Tibial nerve (tissue), 4 donors: ENCODE results near the gene HBP1. TPM values are rescaled to one million over a fixed set of nuclear protein-coding genes. Genes with fewer than 3 reads are reported as not detected.

Experiments used
- DNase-seq, 2 donors: peaks; one replicate each; pipeline ENCODE4 v3.0.0-alpha.2; 2019; ENCODE audit warnings: low spot score in 2 of 2
- H3K27ac ChIP-seq, 4 donors: fragments of 200-600 bp; sonication (generic) in 3 of 4; one replicate each; pipeline ENCODE4 v1.5.1; 2017 to 2019; ENCODE audit warnings: mild to moderate bottlenecking in 1 of 4
- H3K27me3 ChIP-seq, 2 donors: fragments of 200-600 bp; sonication (generic) in 1 of 2; one replicate each; pipeline versions ENCODE4 v1.5.1 to v1.6.0; 2017 to 2019
- H3K36me3 ChIP-seq, 3 donors: fragments of 200-600 bp; sonication (generic); one replicate each; pipeline ENCODE4 v1.5.1; 2018 to 2019
- H3K4me1 ChIP-seq, 4 donors: fragments of 200-600 bp; sonication (generic) in 3 of 4; one replicate each; pipeline ENCODE4 v1.5.1; 2017 to 2019
- H3K4me3 ChIP-seq, 4 donors: fragments of 200-600 bp; sonication (generic) in 3 of 4; one replicate each; pipeline ENCODE4 v1.5.1; 2017 to 2019; ENCODE audit warnings: mild to moderate bottlenecking in 1 of 4, moderate library complexity in 1 of 4
- H3K9me3 ChIP-seq, 4 donors: fragments of 200-600 bp; sonication (generic) in 3 of 4; one replicate each; pipeline ENCODE4 v1.5.1; 2017 to 2019
- EP300 ChIP-seq, 2 donors: sonication (generic); formaldehyde crosslinking; IDR thresholded peaks; one replicate each; pipeline ENCODE4 v1.6.1; 2017; ENCODE audit warnings: antibody characterized with exemption in 2 of 2, mild to moderate bottlenecking in 1 of 2
- POLR2A ChIP-seq, 2 donors: fragments of 450-650 bp; IDR thresholded peaks; one replicate each; pipeline ENCODE4 v1.6.1; 2017; ENCODE audit warnings: antibody characterized with exemption in 2 of 2, mild to moderate bottlenecking in 2 of 2, moderate library complexity in 2 of 2
- WGBS, 2 donors: methylation state at CpG; one replicate each; pipeline ENCODE4 v1.1.5; 2018; 5-methylcytosine and 5-hydroxymethylcytosine counted together
- total RNA-seq, 4 donors: library from RNA; depleted of rRNA; stranded (reverse); fragments of >200 nt; gene quantifications; one replicate each; pipeline ENCODE4 v1.1.0, GENCODE V29; 2016
- TF ChIP-seq, protein P1 (sequence below), 5 experiments: fragments of 200-600 bp in 3 of 5; fragments of 450-650 bp in 2 of 5; sonication (generic) in 3 of 5; IDR thresholded peaks; one replicate each; pipeline ENCODE4 v1.5.1; 2016 to 2019; ENCODE audit warnings: antibody characterized with exemption in 5 of 5, mild to moderate bottlenecking in 3 of 5, moderate library complexity in 2 of 5

The HBP1 gene
- total RNA-seq, 4 donors from 2014 or later: 78.9 to 157 (median 123) TPM

DNA sequence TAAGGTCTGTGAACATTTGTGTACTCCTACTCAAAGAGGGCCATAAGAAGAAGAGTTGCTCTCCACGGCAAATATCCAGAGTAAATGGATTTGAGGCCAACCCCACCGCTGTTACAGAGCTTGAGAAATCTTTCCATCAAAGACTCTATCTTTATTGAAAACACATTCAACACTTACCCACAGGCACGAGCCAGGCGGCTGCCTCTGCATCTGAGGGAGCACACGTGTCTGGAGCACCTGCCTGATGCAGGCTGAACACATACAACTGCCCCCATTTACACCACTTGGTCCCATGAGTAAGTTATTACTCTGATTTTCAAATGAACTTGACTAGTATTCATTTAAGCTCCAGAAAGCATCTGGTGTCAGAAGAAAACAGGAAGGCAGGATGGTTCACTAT is 38.7 kb downstream of the HBP1 start:
- no peak for DNase-seq
- WGBS, 2 donors: 68 to 76% methylated on average over 5 of the region's 5 CpGs
- no peak for TF ChIP-seq POLR2A (IDR thresholded peaks at IDR 0.05)
- no peak for TF ChIP-seq EP300 (IDR thresholded peaks at IDR 0.05)
- TF ChIP-seq, protein P1, sequence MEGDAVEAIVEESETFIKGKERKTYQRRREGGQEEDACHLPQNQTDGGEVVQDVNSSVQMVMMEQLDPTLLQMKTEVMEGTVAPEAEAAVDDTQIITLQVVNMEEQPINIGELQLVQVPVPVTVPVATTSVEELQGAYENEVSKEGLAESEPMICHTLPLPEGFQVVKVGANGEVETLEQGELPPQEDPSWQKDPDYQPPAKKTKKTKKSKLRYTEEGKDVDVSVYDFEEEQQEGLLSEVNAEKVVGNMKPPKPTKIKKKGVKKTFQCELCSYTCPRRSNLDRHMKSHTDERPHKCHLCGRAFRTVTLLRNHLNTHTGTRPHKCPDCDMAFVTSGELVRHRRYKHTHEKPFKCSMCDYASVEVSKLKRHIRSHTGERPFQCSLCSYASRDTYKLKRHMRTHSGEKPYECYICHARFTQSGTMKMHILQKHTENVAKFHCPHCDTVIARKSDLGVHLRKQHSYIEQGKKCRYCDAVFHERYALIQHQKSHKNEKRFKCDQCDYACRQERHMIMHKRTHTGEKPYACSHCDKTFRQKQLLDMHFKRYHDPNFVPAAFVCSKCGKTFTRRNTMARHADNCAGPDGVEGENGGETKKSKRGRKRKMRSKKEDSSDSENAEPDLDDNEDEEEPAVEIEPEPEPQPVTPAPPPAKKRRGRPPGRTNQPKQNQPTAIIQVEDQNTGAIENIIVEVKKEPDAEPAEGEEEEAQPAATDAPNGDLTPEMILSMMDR (IDR thresholded peaks at IDR 0.05): no peak
- no peaks in the 10 kb centered on the region for H3K9me3 ChIP-seq
- H3K4me3 ChIP-seq: no peak overlapping the region
- peak overlapping the region in 2 of 4 donors; percentile 29 to 38 for H3K27ac ChIP-seq
- peaks cover 0 to 83% (median 5%) of the 10 kb centered on the region in 3 donors for H3K36me3 ChIP-seq
- no peaks in the 10 kb centered on the region for H3K27me3 ChIP-seq
- H3K4me1 ChIP-seq: peaks cover 0 to 16% (median 0%) of the 10 kb centered on the region in 4 donors

DNA sequence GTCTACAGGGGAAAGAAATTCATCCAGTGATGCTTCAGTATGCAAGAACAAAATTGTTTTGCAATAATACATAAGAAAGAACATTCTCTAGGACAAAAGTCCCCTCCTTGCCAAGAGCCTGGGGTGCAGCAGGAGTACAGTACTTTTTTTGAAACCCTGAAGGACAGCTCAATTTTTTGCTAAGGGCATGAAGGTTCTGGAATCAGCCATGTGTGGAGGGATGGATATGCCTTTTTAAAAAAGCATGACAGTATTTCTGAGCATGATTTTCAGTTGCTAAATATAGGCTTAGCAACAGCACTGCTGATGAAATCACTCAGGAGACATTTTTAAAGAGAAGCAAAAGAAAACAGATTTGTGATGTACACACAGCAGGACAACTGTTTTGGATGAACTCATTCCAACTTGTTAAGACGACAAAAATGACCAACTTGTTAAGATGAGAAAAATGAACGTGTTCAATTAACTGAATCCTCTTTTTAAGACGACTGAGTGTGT is 39.3 kb downstream of the HBP1 start:
- Histone ChIP-seq H3K4me3 (no peak overlapping the region), H3K27ac (peak overlapping the region in 2 of 4 donors; percentile 38 to 79), H3K4me1 (peaks cover 0 to 16% (median 0%) of the 10 kb centered on the region in 4 donors), H3K9me3 (no peaks in the 10 kb centered on the region), H3K36me3 (peaks cover 0 to 77% (median 5%) of the 10 kb centered on the region in 3 donors), H3K27me3 (no peaks in the 10 kb centered on the region)
- DNase-seq: no peak
- TF ChIP-seq EP300 (IDR thresholded peaks at IDR 0.05) (no peak), POLR2A (IDR thresholded peaks at IDR 0.05) (no peak)
- TF ChIP-seq, protein P1 (IDR thresholded peaks at IDR 0.05): no peak
- 53 to 58% methylated on average over 3 of the region's 3 CpGs for WGBS, 2 donors

DNA sequence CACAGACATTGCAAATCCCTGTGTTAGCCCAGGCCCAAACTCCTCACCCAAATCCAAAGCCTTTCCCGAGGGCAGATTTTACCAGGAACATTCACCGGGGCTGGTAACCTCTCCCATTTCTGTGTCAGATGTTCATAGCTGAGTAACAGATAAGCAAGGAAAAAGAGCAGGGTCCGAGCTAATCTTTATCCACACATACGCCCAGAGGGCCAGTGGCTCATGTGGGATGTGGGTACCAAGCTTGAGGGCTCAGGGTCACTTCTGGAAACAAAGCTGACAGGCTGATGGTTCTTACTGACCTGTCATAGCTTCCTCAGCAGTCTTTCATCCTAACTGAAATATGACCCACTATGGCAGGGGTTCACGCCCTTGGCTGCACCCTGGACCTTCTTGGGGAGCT is 39.8 kb downstream of the HBP1 start:
- WGBS, 2 donors: 75 to 84% methylated on average over 5 of the region's 5 CpGs
- peaks cover 0 to 3% (median 0%) of the 10 kb centered on the region in 4 donors for H3K9me3 ChIP-seq
- no peaks in the 10 kb centered on the region for H3K27me3 ChIP-seq
- TF ChIP-seq EP300 (IDR thresholded peaks at IDR 0.05) (no peak), POLR2A (IDR thresholded peaks at IDR 0.05) (no peak)
- TF ChIP-seq, protein P1 (IDR thresholded peaks at IDR 0.05): no peak
- H3K4me1 ChIP-seq: peaks cover 0 to 16% (median 0%) of the 10 kb centered on the region in 4 donors
- no peak overlapping the region for H3K4me3 ChIP-seq
- no peak for DNase-seq
- peaks cover 0 to 77% (median 5%) of the 10 kb centered on the region in 3 donors for H3K36me3 ChIP-seq
- peak overlapping the region in 2 of 4 donors; percentile 38 to 79 for H3K27ac ChIP-seq

DNA sequence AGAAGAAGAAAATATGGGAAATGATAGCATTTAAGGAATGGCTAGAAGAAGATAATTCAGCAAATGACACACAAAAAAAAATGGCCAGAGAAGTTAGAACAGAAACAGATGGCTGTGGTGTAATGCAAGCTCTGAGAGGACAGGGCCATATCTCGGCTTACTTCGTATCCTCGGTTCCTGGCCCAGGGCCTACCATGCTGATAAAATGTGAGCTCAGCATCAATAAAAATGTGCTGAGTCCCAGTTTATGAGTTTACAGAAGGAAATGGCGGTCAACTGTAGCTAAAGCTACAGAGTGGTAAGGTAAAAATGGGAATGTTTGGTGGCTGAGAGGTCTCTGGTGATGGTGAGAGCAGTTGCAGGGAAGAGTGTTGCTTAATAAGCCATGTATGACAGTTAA is 40.8 kb downstream of the HBP1 start:
- H3K27me3 ChIP-seq: no peaks in the 10 kb centered on the region
- H3K4me3 ChIP-seq: no peak overlapping the region
- peaks cover 0 to 68% (median 5%) of the 10 kb centered on the region in 3 donors for H3K36me3 ChIP-seq
- WGBS, 2 donors: 92 to 94% methylated on average over 4 of the region's 4 CpGs
- DNase-seq: no peak
- peaks cover 0 to 11% (median 2%) of the 10 kb centered on the region in 4 donors for H3K9me3 ChIP-seq
- TF ChIP-seq EP300 (IDR thresholded peaks at IDR 0.05) (no peak), POLR2A (IDR thresholded peaks at IDR 0.05) (no peak)
- TF ChIP-seq, protein P1 (IDR thresholded peaks at IDR 0.05): no peak
- peaks cover 0 to 16% (median 0%) of the 10 kb centered on the region in 4 donors for H3K4me1 ChIP-seq
- H3K27ac ChIP-seq: no peak overlapping the region

DNA sequence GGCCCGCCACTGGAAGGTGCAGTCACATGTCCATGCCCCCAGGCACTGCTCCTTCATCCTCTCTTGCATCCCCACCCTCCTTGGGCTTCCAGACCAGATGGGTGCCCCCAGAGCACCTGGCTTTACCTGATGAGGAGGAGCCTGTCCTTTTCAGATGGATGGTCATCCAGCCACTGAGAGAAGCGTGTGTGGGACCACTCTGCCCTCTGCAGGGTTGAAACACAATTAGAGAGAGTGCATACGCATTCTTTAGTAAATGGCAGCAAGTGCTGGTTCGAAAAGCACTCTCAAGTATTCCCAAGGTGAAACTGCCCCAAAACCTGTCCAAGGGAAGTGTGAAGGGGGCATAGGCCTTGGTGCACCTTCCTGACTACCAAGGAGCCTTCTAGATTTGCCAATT is 41.6 kb downstream of the HBP1 start:
- TF ChIP-seq, protein P1 (IDR thresholded peaks at IDR 0.05): no peak
- no peak for TF ChIP-seq EP300 (IDR thresholded peaks at IDR 0.05)
- no peak for TF ChIP-seq POLR2A (IDR thresholded peaks at IDR 0.05)

More for the DNA sequence above, 41.6 kb downstream of the HBP1 start:
- no peak overlapping the region for H3K4me3 ChIP-seq
- H3K4me1 ChIP-seq: peaks cover 0 to 16% (median 0%) of the 10 kb centered on the region in 4 donors
- peaks cover 0 to 64% (median under 1%) of the 10 kb centered on the region in 3 donors for H3K36me3 ChIP-seq
- no peaks in the 10 kb centered on the region for H3K27me3 ChIP-seq
- peaks cover 0 to 12% (median 2%) of the 10 kb centered on the region in 4 donors for H3K9me3 ChIP-seq
- WGBS, 2 donors: 97 to 100% methylated on average over 4 of the region's 4 CpGs
- no peak overlapping the region for H3K27ac ChIP-seq
- no peak for DNase-seq
